Astrocyte (in vitro differentiated cells and primary cell): Measurements from ENCODE around the gene ZNF462. TPM values are rescaled to one million over a fixed set of nuclear protein-coding genes. Genes with fewer than 3 reads are reported as not detected.

Experiments used
- DNase-seq: peaks from one replicate; pipeline ENCODE4 v3.0.0-alpha.2; 2010; ENCODE audit warnings: low read depth
- FAIRE-seq: peaks from 2 replicates; lab custom pipeline; 2011; peaks lifted over from hg19 to GRCh38; lab: Jason Lieb, UNC
- H2AFZ ChIP-seq: 2 replicates; pipeline ENCODE4 v1.6.0; 2012; ENCODE audit warnings: low read depth, low read length, inconsistent platforms
- H3K27ac ChIP-seq: 2 replicates; pipeline ENCODE4 v1.5.1; 2011; ENCODE audit warnings: low read depth, low read length, inconsistent platforms
- H3K27me3 ChIP-seq: 2 replicates; pipeline ENCODE4 v1.6.0; 2011; ENCODE audit warnings: low read length, inconsistent platforms; ENCODE audit not compliant: insufficient read depth
- H3K36me3 ChIP-seq: 2 replicates; pipeline ENCODE4 v1.5.1; 2011; ENCODE audit warnings: low read length, inconsistent platforms; ENCODE audit not compliant: insufficient read depth
- H3K4me1 ChIP-seq: 2 replicates; pipeline ENCODE4 v1.5.1; 2011; ENCODE audit warnings: low read length, inconsistent platforms; ENCODE audit not compliant: insufficient read depth
- H3K4me2 ChIP-seq: 2 replicates; pipeline ENCODE4 v1.6.0; 2012; ENCODE audit warnings: low read length, inconsistent platforms
- H3K4me3 ChIP-seq: 2 replicates; pipeline ENCODE4 v1.5.1; 2011; ENCODE audit warnings: low read depth, mild to moderate bottlenecking, low read length, inconsistent platforms; ENCODE audit not compliant: insufficient read depth
- H3K79me2 ChIP-seq: 2 replicates; pipeline ENCODE4 v1.6.0; 2012; ENCODE audit warnings: mild to moderate bottlenecking, low read length, inconsistent platforms; ENCODE audit not compliant: insufficient read depth
- H3K9ac ChIP-seq: 2 replicates; pipeline ENCODE4 v1.6.0; 2012; ENCODE audit warnings: mild to moderate bottlenecking, low read length, inconsistent platforms
- H3K9me3 ChIP-seq: 2 replicates; pipeline ENCODE4 v1.5.1; 2012; ENCODE audit warnings: low read depth, mild to moderate bottlenecking, low read length, inconsistent platforms; ENCODE audit not compliant: insufficient read depth
- H4K20me1 ChIP-seq: 2 replicates; pipeline ENCODE4 v1.6.0; 2012; ENCODE audit warnings: low read length, inconsistent platforms; ENCODE audit not compliant: insufficient read depth
- H3K27ac Mint-ChIP-seq: one replicate; pipeline ENCODE4 v1.8.0; 2021; ENCODE audit warnings: mild to moderate bottlenecking, mixed read lengths; ENCODE audit not compliant: unreplicated experiment
- H3K27me3 Mint-ChIP-seq: one replicate; pipeline ENCODE4 v1.8.0; 2021; ENCODE audit warnings: low read depth, mixed read lengths; ENCODE audit not compliant: unreplicated experiment
- H3K36me3 Mint-ChIP-seq: one replicate; pipeline ENCODE4 v1.8.0; 2021; ENCODE audit warnings: low read depth, mixed read lengths; ENCODE audit not compliant: unreplicated experiment
- H3K4me1 Mint-ChIP-seq: one replicate; pipeline ENCODE4 v1.8.0; 2021; ENCODE audit warnings: low read depth, mixed read lengths; ENCODE audit not compliant: unreplicated experiment
- H3K4me3 Mint-ChIP-seq: one replicate; pipeline ENCODE4 v1.8.0; 2021; ENCODE audit warnings: mild to moderate bottlenecking, moderate library complexity, mixed read lengths; ENCODE audit not compliant: unreplicated experiment
- H3K9me3 Mint-ChIP-seq: one replicate; pipeline ENCODE4 v1.8.0; 2021; ENCODE audit warnings: mild to moderate bottlenecking, mixed read lengths; ENCODE audit not compliant: unreplicated experiment
- EZH2 ChIP-seq: IDR thresholded peaks from 2 replicates; pipeline ENCODE4 v1.6.1; 2012; ENCODE audit warnings: mild to moderate bottlenecking, low read length, inconsistent platforms; ENCODE audit not compliant: insufficient read depth
- total RNA-seq: library from RNA; stranded (reverse); gene quantifications from 2 replicates; pipeline ENCODE4 v1.2.1, GENCODE V29; 2021
- TF ChIP-seq, protein P1 (sequence below): IDR thresholded peaks from 2 replicates; pipeline ENCODE4 v1.5.1; 2011; ENCODE audit warnings: low read depth, mild to moderate bottlenecking, inconsistent platforms, low read length, moderate library complexity; ENCODE audit not compliant: insufficient read depth

The ZNF462 gene
- total RNA-seq, 1 donor from 2014 or later, result 126 TPM

DNA sequence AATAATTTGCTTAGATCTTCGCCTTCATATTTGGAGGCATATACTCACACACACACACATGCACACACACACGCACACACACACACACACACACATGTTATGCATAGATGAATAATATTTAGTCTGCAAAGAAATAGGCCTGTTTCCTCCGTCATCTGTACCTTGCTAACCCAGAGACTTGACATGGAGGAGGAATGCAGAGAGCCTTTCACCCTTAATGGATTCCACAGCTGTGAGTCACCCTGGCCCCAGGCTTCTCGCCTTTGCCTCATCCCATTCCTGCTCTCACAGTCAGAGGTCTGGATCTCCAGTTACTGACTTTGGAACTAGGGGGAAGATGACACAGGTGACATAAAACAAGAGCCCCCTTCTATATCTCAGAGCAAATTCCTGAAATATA is 29.7 kb downstream of the ZNF462 start:
- H3K36me3 Mint-ChIP-seq, result peaks cover 12% of the 10 kb centered on the region

DNA sequence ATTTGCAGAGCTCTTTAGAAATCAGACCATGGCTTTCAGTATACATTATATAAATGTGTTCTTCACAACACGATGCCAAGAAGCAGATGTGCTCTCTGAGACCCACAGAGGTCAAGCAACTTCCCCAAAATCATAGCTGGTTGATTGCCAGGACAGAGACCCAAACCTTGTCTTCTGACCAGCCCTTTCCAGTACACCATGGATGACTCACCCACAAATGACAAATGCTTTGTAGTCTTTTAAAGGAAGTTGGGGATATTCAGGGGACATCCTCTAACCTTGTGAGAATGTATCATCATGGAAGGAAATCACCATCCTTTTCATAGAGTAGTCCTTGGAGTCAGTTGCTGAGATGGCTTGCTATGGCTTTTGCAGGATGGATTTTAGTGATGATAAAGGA is 30.1 kb downstream of the ZNF462 start:
- peak; percentile 63 for FAIRE-seq

More for the DNA sequence above, 29.7 kb downstream of the ZNF462 start:
- TF ChIP-seq EZH2, result no peak
- TF ChIP-seq, protein P1, sequence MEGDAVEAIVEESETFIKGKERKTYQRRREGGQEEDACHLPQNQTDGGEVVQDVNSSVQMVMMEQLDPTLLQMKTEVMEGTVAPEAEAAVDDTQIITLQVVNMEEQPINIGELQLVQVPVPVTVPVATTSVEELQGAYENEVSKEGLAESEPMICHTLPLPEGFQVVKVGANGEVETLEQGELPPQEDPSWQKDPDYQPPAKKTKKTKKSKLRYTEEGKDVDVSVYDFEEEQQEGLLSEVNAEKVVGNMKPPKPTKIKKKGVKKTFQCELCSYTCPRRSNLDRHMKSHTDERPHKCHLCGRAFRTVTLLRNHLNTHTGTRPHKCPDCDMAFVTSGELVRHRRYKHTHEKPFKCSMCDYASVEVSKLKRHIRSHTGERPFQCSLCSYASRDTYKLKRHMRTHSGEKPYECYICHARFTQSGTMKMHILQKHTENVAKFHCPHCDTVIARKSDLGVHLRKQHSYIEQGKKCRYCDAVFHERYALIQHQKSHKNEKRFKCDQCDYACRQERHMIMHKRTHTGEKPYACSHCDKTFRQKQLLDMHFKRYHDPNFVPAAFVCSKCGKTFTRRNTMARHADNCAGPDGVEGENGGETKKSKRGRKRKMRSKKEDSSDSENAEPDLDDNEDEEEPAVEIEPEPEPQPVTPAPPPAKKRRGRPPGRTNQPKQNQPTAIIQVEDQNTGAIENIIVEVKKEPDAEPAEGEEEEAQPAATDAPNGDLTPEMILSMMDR, result no peak
- H3K4me3 Mint-ChIP-seq, result peak overlapping the region; percentile 57
- H3K9me3 ChIP-seq, result no peaks in the 10 kb centered on the region
- H3K4me3 ChIP-seq, result no peak overlapping the region
- H3K79me2 ChIP-seq, result peaks cover 68% of the 10 kb centered on the region
- peaks cover 2% of the 10 kb centered on the region for H4K20me1 ChIP-seq
- no peaks in the 10 kb centered on the region for H3K27me3 Mint-ChIP-seq
- peak; percentile 98 for DNase-seq
- no peaks in the 10 kb centered on the region for H3K9me3 Mint-ChIP-seq
- H3K27me3 ChIP-seq, result no peaks in the 10 kb centered on the region
- peaks cover 78% of the 10 kb centered on the region for H3K4me1 Mint-ChIP-seq
- peak overlapping the region; percentile 67 for H3K4me2 ChIP-seq
- H3K4me1 ChIP-seq, result peaks cover 19% of the 10 kb centered on the region
- peak overlapping the region; percentile 32 for H3K9ac ChIP-seq
- peak overlapping the region; percentile 98 for H3K27ac Mint-ChIP-seq
- H2AFZ ChIP-seq, result no peak overlapping the region
- peak; percentile 84 for FAIRE-seq
- H3K36me3 ChIP-seq, result no peaks in the 10 kb centered on the region
- H3K27ac ChIP-seq, result peak overlapping the region; percentile 91

DNA sequence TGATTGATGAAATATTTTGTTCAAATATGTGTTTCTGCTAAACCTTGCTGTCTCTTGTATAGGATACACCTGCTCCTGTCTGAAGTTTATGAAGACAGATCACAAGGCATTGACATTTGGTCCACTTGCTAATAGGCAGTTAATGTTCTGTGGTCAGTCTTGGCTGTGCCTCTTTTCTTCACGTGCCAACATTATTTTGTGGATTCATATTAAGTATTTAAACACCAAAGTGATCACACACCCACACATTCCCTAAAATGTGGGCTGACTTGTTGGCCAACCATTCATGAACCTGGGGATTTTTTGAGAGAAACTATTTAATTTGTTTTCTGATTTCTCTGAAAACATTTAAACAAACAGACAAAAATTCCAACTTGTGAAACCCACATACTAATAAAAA is 33.7 kb downstream of the ZNF462 start:
- peaks cover 19% of the 10 kb centered on the region for H3K4me1 ChIP-seq
- H3K36me3 ChIP-seq, result no peaks in the 10 kb centered on the region
- no peaks in the 10 kb centered on the region for H3K27me3 ChIP-seq
- H3K9ac ChIP-seq, result no peak overlapping the region
- peaks cover 13% of the 10 kb centered on the region for H4K20me1 ChIP-seq
- Mint-ChIP-seq H3K27ac (peak overlapping the region; percentile 67), H3K4me1 (peaks cover 68% of the 10 kb centered on the region), H3K36me3 (peaks cover 5% of the 10 kb centered on the region), H3K4me3 (no peak overlapping the region), H3K27me3 (no peaks in the 10 kb centered on the region), H3K9me3 (peaks cover 5% of the 10 kb centered on the region)
- H3K27ac ChIP-seq, result no peak overlapping the region
- H3K4me3 ChIP-seq, result no peak overlapping the region
- DNase-seq (no peak), FAIRE-seq (no peak)
- H3K9me3 ChIP-seq, result no peaks in the 10 kb centered on the region
- no peak overlapping the region for H2AFZ ChIP-seq
- no peak for TF ChIP-seq EZH2
- TF ChIP-seq, protein P1, result no peak
- no peak overlapping the region for H3K4me2 ChIP-seq
- peaks cover 63% of the 10 kb centered on the region for H3K79me2 ChIP-seq

More for the DNA sequence above, 30.1 kb downstream of the ZNF462 start:
- H3K4me3 ChIP-seq, result no peak overlapping the region
- Mint-ChIP-seq H3K4me3 (peak overlapping the region; percentile 57), H3K4me1 (peaks cover 82% of the 10 kb centered on the region), H3K27ac (peak overlapping the region; percentile 98), H3K36me3 (peaks cover 11% of the 10 kb centered on the region), H3K27me3 (no peaks in the 10 kb centered on the region), H3K9me3 (no peaks in the 10 kb centered on the region)
- no peaks in the 10 kb centered on the region for H3K9me3 ChIP-seq
- H3K36me3 ChIP-seq, result no peaks in the 10 kb centered on the region
- DNase-seq, result peak; percentile 72
- H3K79me2 ChIP-seq, result peaks cover 67% of the 10 kb centered on the region
- peak overlapping the region; percentile 91 for H3K27ac ChIP-seq
- H2AFZ ChIP-seq, result no peak overlapping the region
- H3K4me2 ChIP-seq, result peak overlapping the region; percentile 67
- peaks cover 19% of the 10 kb centered on the region for H3K4me1 ChIP-seq
- TF ChIP-seq, protein P1, result no peak
- TF ChIP-seq EZH2, result no peak
- no peaks in the 10 kb centered on the region for H3K27me3 ChIP-seq
- peaks cover 6% of the 10 kb centered on the region for H4K20me1 ChIP-seq
- H3K9ac ChIP-seq, result peak overlapping the region; percentile 32
